ENCODE measurements around the gene TMEM8B.

- TF ChIP-seq, protein P1, sequence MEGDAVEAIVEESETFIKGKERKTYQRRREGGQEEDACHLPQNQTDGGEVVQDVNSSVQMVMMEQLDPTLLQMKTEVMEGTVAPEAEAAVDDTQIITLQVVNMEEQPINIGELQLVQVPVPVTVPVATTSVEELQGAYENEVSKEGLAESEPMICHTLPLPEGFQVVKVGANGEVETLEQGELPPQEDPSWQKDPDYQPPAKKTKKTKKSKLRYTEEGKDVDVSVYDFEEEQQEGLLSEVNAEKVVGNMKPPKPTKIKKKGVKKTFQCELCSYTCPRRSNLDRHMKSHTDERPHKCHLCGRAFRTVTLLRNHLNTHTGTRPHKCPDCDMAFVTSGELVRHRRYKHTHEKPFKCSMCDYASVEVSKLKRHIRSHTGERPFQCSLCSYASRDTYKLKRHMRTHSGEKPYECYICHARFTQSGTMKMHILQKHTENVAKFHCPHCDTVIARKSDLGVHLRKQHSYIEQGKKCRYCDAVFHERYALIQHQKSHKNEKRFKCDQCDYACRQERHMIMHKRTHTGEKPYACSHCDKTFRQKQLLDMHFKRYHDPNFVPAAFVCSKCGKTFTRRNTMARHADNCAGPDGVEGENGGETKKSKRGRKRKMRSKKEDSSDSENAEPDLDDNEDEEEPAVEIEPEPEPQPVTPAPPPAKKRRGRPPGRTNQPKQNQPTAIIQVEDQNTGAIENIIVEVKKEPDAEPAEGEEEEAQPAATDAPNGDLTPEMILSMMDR (conservative IDR thresholded peaks at IDR 0.05 in 1 of 2, IDR thresholded peaks at IDR 0.05 in 1 of 2; ENCODE audit: extremely low read depth in 1 of 2, insufficient read depth in 1 of 2, low read depth in 1 of 2, low read length in 2 of 2) = no peak
- TF ChIP-seq EZH2 (IDR thresholded peaks at IDR 0.05; ENCODE audit: borderline replicate concordance, low read length) = no peak
Measured at GRCh38 chr9:35863583-35863982, 34.6 kb downstream of the TMEM8B start.
